Right hindlimb (tissue), 1 donor: ENCODE data around the gene UBAC2.
"Not testable (repeated sequence)": the region's sequence is repeated elsewhere in the genome, so short reads cannot be mapped to it uniquely, and the experiment has no call there.

Source experiments
- DNase-seq: peaks from one replicate; pipeline ENCODE4 v3.0.0-alpha.2; 2018

The UBAC2 gene

GRCh38 chr13:99404005-99404755 lies 203.5 kb downstream of the UBAC2 start:
- no peak for DNase-seq

- no peak for DNase-seq
Observed at GRCh38 chr13:99405966-99406365, 205.3 kb downstream of the UBAC2 start.

- no peak for DNase-seq
Observed at GRCh38 chr13:99406799-99407201, 206.1 kb downstream of the UBAC2 start.

- no peak for DNase-seq
Observed at GRCh38 chr13:99407906-99408702, 207.4 kb downstream of the UBAC2 start.

GRCh38 chr13:99408703-99409000 lies 208.0 kb downstream of the UBAC2 start:
- DNase-seq = no peak

- DNase-seq = not testable (repeated sequence)
Observed at GRCh38 chr13:99409461-99410083, 208.9 kb downstream of the UBAC2 start.

GRCh38 chr13:99410646-99411475 lies 210.2 kb downstream of the UBAC2 start:
- not testable (repeated sequence) for DNase-seq

- no peak for DNase-seq
Observed at GRCh38 chr13:99412856-99413255, 212.2 kb downstream of the UBAC2 start.

- DNase-seq = no peak
Observed at GRCh38 chr13:99414048-99414995, 213.7 kb downstream of the UBAC2 start.

- DNase-seq = no peak
Observed at GRCh38 chr13:99415014-99415650, 214.5 kb downstream of the UBAC2 start.

GRCh38 chr13:99415851-99416331 lies 215.2 kb downstream of the UBAC2 start:
- no peak for DNase-seq

GRCh38 chr13:99416411-99417121 lies 215.9 kb downstream of the UBAC2 start:
- DNase-seq = no peak

GRCh38 chr13:99417201-99418102 lies 216.8 kb downstream of the UBAC2 start:
- DNase-seq = no peak

GRCh38 chr13:99418103-99418842 lies 217.6 kb downstream of the UBAC2 start:
- no peak for DNase-seq

GRCh38 chr13:99418843-99419140 lies 218.1 kb downstream of the UBAC2 start:
- DNase-seq = no peak

- DNase-seq = no peak
Observed at GRCh38 chr13:99419591-99420243, 219.1 kb downstream of the UBAC2 start.

GRCh38 chr13:99421271-99421670 lies 220.6 kb downstream of the UBAC2 start:
- no peak for DNase-seq
